Endothelial cell of umbilical vein (primary cell): ENCODE results near the gene GNA12. TPM values are rescaled to one million over a fixed set of nuclear protein-coding genes. Genes with fewer than 3 reads are reported as not detected.

ENCODE experiments used
- BruUV-seq: library from RNA; stranded (reverse); fragments of 400-500 nt; replicated peaks from 2 replicates; lab custom pipeline; 2021; lab: Mats Ljungman, UMichigan
- CTCF ChIA-PET: fragments of 300-600, 350-600 bp; sonication (Branson Sonifier 250); formaldehyde crosslinking; loops from one replicate; lab custom pipeline; 2021; ENCODE audit warnings: antibody characterized with exemption, inconsistent platforms; lab: Charles Lee
- POLR2A ChIA-PET: fragments of 300-600, 350-600 bp; sonication (Branson Sonifier 250); formaldehyde crosslinking; loops from one replicate; lab custom pipeline; 2021; ENCODE audit warnings: antibody characterized with exemption, inconsistent platforms; lab: Charles Lee
- DNase-seq: peaks from one replicate; pipeline ENCODE4 v3.0.0-alpha.2; 2011; ENCODE audit warnings: low read depth, low spot score
- FAIRE-seq: peaks from 2 replicates; lab custom pipeline; 2011; peaks lifted over from hg19 to GRCh38; lab: Jason Lieb, UNC
- H2AFZ ChIP-seq: 2 replicates; pipeline ENCODE4 v1.6.0; 2012; ENCODE audit warnings: low read depth, low read length, control low read depth, inconsistent platforms
- H3K27ac ChIP-seq: 2 replicates; pipeline ENCODE4 v1.5.1; 2011; ENCODE audit warnings: low read depth, mild to moderate bottlenecking, control low read depth, low read length, moderate library complexity; ENCODE audit not compliant: insufficient read depth
- H3K27me3 ChIP-seq, 2 experiments: 2 replicates each; pipeline versions ENCODE4 v1.6.0 to v1.6.1; 2011; ENCODE audit warnings: low read length in 2 of 2, mixed read lengths in 1 of 2; ENCODE audit not compliant: control insufficient read depth in 2 of 2, insufficient read depth in 2 of 2
- H3K36me3 ChIP-seq, 2 experiments: 2 replicates in 1 of 2; 3 replicates in 1 of 2; pipeline ENCODE4 v1.5.1; 2011; ENCODE audit warnings: low read length in 2 of 2, mild to moderate bottlenecking in 1 of 2, moderate library complexity in 1 of 2; ENCODE audit not compliant: control insufficient read depth in 2 of 2, insufficient read depth in 2 of 2; ENCODE audit errors: extremely low read depth in 1 of 2
- H3K4me1 ChIP-seq: 3 replicates; pipeline ENCODE4 v1.5.1; 2011; ENCODE audit warnings: mild to moderate bottlenecking, low read length; ENCODE audit not compliant: control insufficient read depth, insufficient read depth; ENCODE audit errors: extremely low read depth
- H3K4me2 ChIP-seq: 2 replicates; pipeline ENCODE4 v1.6.1; 2011; ENCODE audit warnings: low read length, control low read depth, mixed read lengths; ENCODE audit not compliant: insufficient read depth
- H3K4me3 ChIP-seq, 3 experiments: fragments of 200-600 bp in 1 of 3; sonication (generic), shearing (Covaris generic) in 1 of 3; replicated peaks in 1 of 3; 2 replicates each; pipeline ENCODE4 v1.5.1; 2011 to 2016; ENCODE audit warnings: control low read depth in 3 of 3, low read length in 3 of 3, mild to moderate bottlenecking in 2 of 3, inconsistent platforms in 1 of 3, low read depth in 1 of 3, moderate library complexity in 1 of 3; ENCODE audit not compliant: insufficient read depth in 1 of 3
- H3K79me2 ChIP-seq: 2 replicates; pipeline ENCODE4 v1.6.0; 2012; ENCODE audit warnings: low read length, inconsistent platforms; ENCODE audit not compliant: control insufficient read depth, insufficient read depth
- H3K9ac ChIP-seq: replicated peaks from 2 replicates; pipeline ENCODE3; 2011; ENCODE audit warnings: low read length, control low read depth; ENCODE audit not compliant: insufficient read depth; ENCODE audit errors: extremely low read depth
- H3K9me1 ChIP-seq: replicated peaks from 3 replicates; pipeline ENCODE4 v1.6.0; 2011; ENCODE audit warnings: mild to moderate bottlenecking, low read length; ENCODE audit not compliant: control insufficient read depth, insufficient read depth; ENCODE audit errors: extremely low read depth
- H3K9me3 ChIP-seq: replicated peaks from 2 replicates; pipeline ENCODE4 v1.5.1; 2012; ENCODE audit warnings: low read length, inconsistent platforms; ENCODE audit not compliant: control insufficient read depth, insufficient read depth
- H4K20me1 ChIP-seq: replicated peaks from 2 replicates; pipeline ENCODE3; 2011; ENCODE audit warnings: mild to moderate bottlenecking, low read length; ENCODE audit not compliant: control insufficient read depth, insufficient read depth; ENCODE audit errors: extremely low read depth
- CTCF ChIP-seq, 2 donors: IDR thresholded peaks; 1 replicate in 1 of 2; 2 replicates in 1 of 2; pipeline ENCODE4 v1.5.1; 2011; ENCODE audit warnings: low read length in 2 of 2, mild to moderate bottlenecking in 2 of 2, moderate library complexity in 2 of 2, control low read depth in 1 of 2, inconsistent platforms in 1 of 2, low read depth in 1 of 2; ENCODE audit not compliant: insufficient read depth in 1 of 2; ENCODE audit errors: extremely low read depth in 1 of 2
- EZH2 ChIP-seq: IDR thresholded peaks from 2 replicates; pipeline ENCODE4 v1.6.1; 2012; ENCODE audit warnings: borderline replicate concordance, low read depth, mild to moderate bottlenecking, moderate library complexity, low read length, inconsistent platforms; ENCODE audit not compliant: severe bottlenecking
- FOS ChIP-seq: IDR thresholded peaks from 2 replicates; pipeline ENCODE4 v1.6.1; 2011; ENCODE audit warnings: mild to moderate bottlenecking, low read length, moderate library complexity, borderline replicate concordance; ENCODE audit not compliant: insufficient read depth
- GATA2 ChIP-seq: IDR thresholded peaks from 2 replicates; pipeline ENCODE4 v1.7.0; 2011; ENCODE audit warnings: low read depth, mild to moderate bottlenecking, moderate library complexity, mixed read lengths, low read length; ENCODE audit not compliant: insufficient read length, insufficient read depth
- JUN ChIP-seq: IDR thresholded peaks from 2 replicates; pipeline ENCODE4 v1.6.1; 2011; ENCODE audit warnings: borderline replicate concordance, low read depth; ENCODE audit not compliant: insufficient read length, insufficient read depth
- MAX ChIP-seq: IDR thresholded peaks from 2 replicates; pipeline ENCODE4 v1.6.1; 2011; ENCODE audit not compliant: insufficient read depth, insufficient read length
- MYC ChIP-seq: IDR thresholded peaks from one replicate; pipeline ENCODE4 v1.6.1; 2011; ENCODE audit warnings: mild to moderate bottlenecking, low read depth, low read length
- POLR2A ChIP-seq: IDR thresholded peaks from 2 replicates; pipeline ENCODE4 v1.6.1; 2012; ENCODE audit warnings: low read depth, mild to moderate bottlenecking, control low read depth, low read length
- POLR2AphosphoS5 ChIP-seq: IDR thresholded peaks from 2 replicates; pipeline ENCODE4 v1.6.1; 2012; ENCODE audit warnings: low read depth, mild to moderate bottlenecking, control low read depth, low read length, moderate library complexity; ENCODE audit not compliant: insufficient read depth
- dilution Hi-C: fragments of 300-500 bp; cut with MboI; formaldehyde crosslinking; loops from one replicate; pipeline ENCODE4 v1.15.0; 2019; ENCODE audit warnings: low sequenced_read_pairs; ENCODE audit not compliant: extremely low pct_ligation_motif_present
- intact Hi-C: fragments of 100-400 bp; cut with micrococcal nuclease; formaldehyde crosslinking; loops from one replicate; pipeline ENCODE4 v1.10.0; 2022
- polyA plus RNA-seq, 4 experiments: library from polyadenylated mRNA; depleted of rRNA in 3 of 4; stranded (reverse) in 3 of 4; unstranded in 1 of 4; fragments of >200 nt; gene quantifications; 2 replicates each; pipeline versions ENCODE4 v1.2.1 to v1.2.3, GENCODE V29; 2011 to 2012; ENCODE audit warnings: missing spikeins in 1 of 4
- total RNA-seq: library from RNA; stranded (reverse); gene quantifications from 2 replicates; pipeline ENCODE4 v1.2.3, GENCODE V29; 2021

GNA12 gene
- total and polyA plus RNA-seq, 2 donors (not counting 3 experiments of a cell fraction or from before 2014, with no cell fraction given): 63.0 to 75.1 TPM

- POLR2A ChIA-PET: no interaction called here
- FAIRE-seq: peak; percentile 99
- peak; percentile 17 for TF ChIP-seq FOS
- no peak for TF ChIP-seq JUN
- peak; percentile 26 for TF ChIP-seq POLR2AphosphoS5
- no peak for TF ChIP-seq GATA2
- TF ChIP-seq MYC: no peak
- no peak for TF ChIP-seq EZH2
- TF ChIP-seq MAX: no peak
- no peak for TF ChIP-seq CTCF (IDR thresholded peaks at IDR 0.05; ENCODE audit: extremely low read depth in 1 of 2, insufficient read depth in 1 of 2, low read depth in 1 of 2, low read length in 2 of 2)
- TF ChIP-seq POLR2A: peak; percentile 23
- no peaks in the 10 kb centered on the region for H3K9me1 ChIP-seq
- no peaks in the 10 kb centered on the region for H4K20me1 ChIP-seq
- DNase-seq: peak; percentile 90
- H3K4me3 ChIP-seq: no peak overlapping the region
- peaks cover 18% of the 10 kb centered on the region for H3K4me1 ChIP-seq
- H3K27ac ChIP-seq: peak overlapping the region; percentile 6
- no TSS peak for BruUV-seq
- CTCF ChIA-PET: interaction anchor here (1.3 kb wide), 1 partner anchor 161 kb away, joined by 5 read pairs; no protein-coding TSS in a partner anchor
- dilution Hi-C loops (no loop called here), intact Hi-C loops (loop anchor here (2.0 kb wide), 1 partner anchor 16 kb away; no protein-coding TSS in a partner anchor)
- H3K79me2 ChIP-seq: no peaks in the 10 kb centered on the region
- H3K36me3 ChIP-seq: no peaks in the 10 kb centered on the region
- H3K27me3 ChIP-seq: no peaks in the 10 kb centered on the region
- no peaks in the 10 kb centered on the region for H3K9me3 ChIP-seq
- H3K9ac ChIP-seq: no peak overlapping the region
- no peak overlapping the region for H3K4me2 ChIP-seq
- H2AFZ ChIP-seq: peak overlapping the region; percentile 74
Measured at GRCh38 chr7:2870471-2870931, 26.4 kb upstream of the GNA12 start.
